Spinal cord (tissue), 10 donors: ENCODE measurements around the gene AHDC1. TPM values are rescaled to one million over a fixed set of nuclear protein-coding genes. Genes with fewer than 3 reads are reported as not detected.

ENCODE experiments used
- DNase-seq, 6 donors: peaks; one replicate each; pipeline versions ENCODE4 v3.0.0 to v3.0.0-alpha.2; 2013 to 2015; ENCODE audit warnings: low spot score in 6 of 6, low read depth in 4 of 6
- H3K27ac ChIP-seq: one replicate; pipeline ENCODE4 v1.5.1; 2013; ENCODE audit warnings: low read depth, low read length, control low read depth
- H3K27me3 ChIP-seq: one replicate; pipeline ENCODE4 v1.6.1; 2013; ENCODE audit warnings: low read length; ENCODE audit not compliant: control insufficient read depth, insufficient read depth
- H3K36me3 ChIP-seq: one replicate; pipeline ENCODE4 v1.6.1; 2013; ENCODE audit warnings: low read length; ENCODE audit not compliant: control insufficient read depth, insufficient read depth
- H3K4me1 ChIP-seq: one replicate; pipeline ENCODE4 v1.6.1; 2013; ENCODE audit warnings: low read length; ENCODE audit not compliant: control insufficient read depth, insufficient read depth
- H3K4me3 ChIP-seq: one replicate; pipeline ENCODE4 v1.5.1; 2013; ENCODE audit warnings: low read depth, low read length, control low read depth
- H3K9me3 ChIP-seq: one replicate; pipeline ENCODE4 v1.6.1; 2013; ENCODE audit warnings: low read length; ENCODE audit not compliant: control insufficient read depth, insufficient read depth
- WGBS: methylation state at CpG from one replicate; pipeline ENCODE4 v1.1.5; 2013; ENCODE audit warnings: missing lambda C conversion rate; ENCODE audit not compliant: insufficient coverage; 5-methylcytosine and 5-hydroxymethylcytosine counted together
- polyA plus RNA-seq, 2 donors: library from polyadenylated mRNA; unstranded; fragments of 120-200 nt; gene quantifications; one replicate each; pipeline ENCODE4 v1.2.1, GENCODE V29; 2013; ENCODE audit not compliant: insufficient read length in 2 of 2
- total RNA-seq, 2 donors: library from RNA; depleted of rRNA in 1 of 2; stranded (reverse); fragments of 120-200 nt in 1 of 2; fragments of >200 nt in 1 of 2; gene quantifications; one replicate each; pipeline versions ENCODE4 v1.2.3 to v1.2.4, GENCODE V29; 2013 to 2014
- donor health status: healthy.

AHDC1 gene
- total and polyA plus RNA-seq, 4 donors = 13.2 to 68.9 (median 43.3) TPM

- peak in 4 of 6 donors; percentile 67 to 94 (median 84) for DNase-seq
- H3K4me3 ChIP-seq = no peak overlapping the region
Measured at GRCh38 chr1:27519331-27520258, 84.3 kb downstream of the AHDC1 start.

GRCh38 chr1:27518808-27519207 lies 85.1 kb downstream of the AHDC1 start:
- Histone ChIP-seq H3K9me3 (no peaks in the 10 kb centered on the region), H3K27me3 (no peaks in the 10 kb centered on the region), H3K36me3 (no peaks in the 10 kb centered on the region), H3K4me1 (peaks cover 77% of the 10 kb centered on the region), H3K4me3 (no peak overlapping the region), H3K27ac (peak overlapping the region; percentile 88)
- DNase-seq = no peak
- 54% methylated on average over 6 of the region's 7 CpGs for WGBS

More at GRCh38 chr1:27519331-27520258, 84.3 kb downstream of the AHDC1 start:
- peaks cover 74% of the 10 kb centered on the region for H3K4me1 ChIP-seq
- H3K27me3 ChIP-seq = no peaks in the 10 kb centered on the region
- WGBS = 22% methylated on average over 23 of the region's 24 CpGs
- H3K36me3 ChIP-seq = no peaks in the 10 kb centered on the region
- no peaks in the 10 kb centered on the region for H3K9me3 ChIP-seq
- peak overlapping the region; percentile 88 for H3K27ac ChIP-seq

GRCh38 chr1:27517907-27518718 lies 85.8 kb downstream of the AHDC1 start:
- Histone ChIP-seq H3K4me1 (peaks cover 75% of the 10 kb centered on the region), H3K27ac (peak overlapping the region; percentile 88), H3K4me3 (no peak overlapping the region), H3K27me3 (no peaks in the 10 kb centered on the region), H3K9me3 (no peaks in the 10 kb centered on the region), H3K36me3 (no peaks in the 10 kb centered on the region)
- WGBS = 74% methylated on average over 21 of the region's 21 CpGs
- DNase-seq = no peak

GRCh38 chr1:27517301-27517700 lies 86.6 kb downstream of the AHDC1 start:
- WGBS = 84% methylated on average over 2 of the region's 2 CpGs
- Histone ChIP-seq H3K27ac (no peak overlapping the region), H3K4me3 (no peak overlapping the region), H3K4me1 (peaks cover 67% of the 10 kb centered on the region), H3K9me3 (no peaks in the 10 kb centered on the region), H3K27me3 (no peaks in the 10 kb centered on the region), H3K36me3 (no peaks in the 10 kb centered on the region)
- no peak for DNase-seq

- H3K9me3 ChIP-seq = no peaks in the 10 kb centered on the region
- peak overlapping the region; percentile 40 for H3K27ac ChIP-seq
- H3K4me3 ChIP-seq = no peak overlapping the region
- 71% methylated on average over 1 of the region's 3 CpGs for WGBS
- H3K27me3 ChIP-seq = no peaks in the 10 kb centered on the region
- no peaks in the 10 kb centered on the region for H3K36me3 ChIP-seq
- no peak for DNase-seq
- peaks cover 50% of the 10 kb centered on the region for H3K4me1 ChIP-seq
Measured at GRCh38 chr1:27515626-27516025, 88.3 kb downstream of the AHDC1 start.

GRCh38 chr1:27513958-27514357 lies 90.0 kb downstream of the AHDC1 start:
- WGBS = 59% methylated on average over 6 of the region's 7 CpGs
- no peaks in the 10 kb centered on the region for H3K27me3 ChIP-seq
- no peaks in the 10 kb centered on the region for H3K36me3 ChIP-seq
- peaks cover 33% of the 10 kb centered on the region for H3K4me1 ChIP-seq
- no peak overlapping the region for H3K4me3 ChIP-seq
- H3K27ac ChIP-seq = no peak overlapping the region
- DNase-seq = no peak
- H3K9me3 ChIP-seq = no peaks in the 10 kb centered on the region

GRCh38 chr1:27513528-27513927 lies 90.4 kb downstream of the AHDC1 start:
- H3K27ac ChIP-seq = no peak overlapping the region

GRCh38 chr1:27509127-27510080 lies 94.5 kb downstream of the AHDC1 start:
- WGBS = 90% methylated on average over 3 of the region's 9 CpGs
- Histone ChIP-seq H3K27me3 (no peaks in the 10 kb centered on the region), H3K4me3 (no peak overlapping the region), H3K4me1 (peaks cover 23% of the 10 kb centered on the region), H3K9me3 (no peaks in the 10 kb centered on the region), H3K36me3 (no peaks in the 10 kb centered on the region), H3K27ac (no peak overlapping the region)
- DNase-seq = no peak

More at GRCh38 chr1:27513528-27513927, 90.4 kb downstream of the AHDC1 start:
- H3K27me3 ChIP-seq = no peaks in the 10 kb centered on the region
- peaks cover 30% of the 10 kb centered on the region for H3K4me1 ChIP-seq
- DNase-seq = no peak
- no peak overlapping the region for H3K4me3 ChIP-seq
- no peaks in the 10 kb centered on the region for H3K36me3 ChIP-seq
- 68% methylated on average over 5 of the region's 5 CpGs for WGBS
- no peaks in the 10 kb centered on the region for H3K9me3 ChIP-seq
